GM23248 (cell line): ENCODE measurements around the gene EHBP1. TPM values are rescaled to one million over a fixed set of nuclear protein-coding genes. Genes with fewer than 3 reads are reported as not detected.

Source experiments
- DNase-seq: peaks from one replicate; pipeline ENCODE4 v3.0.0-alpha.2; 2015
- H2AFZ ChIP-seq: fragments of 200-600 bp; sonication (generic); 2 replicates; pipeline ENCODE4 v1.6.1; 2016; ENCODE audit warnings: antibody characterized with exemption
- H3F3A ChIP-seq: fragments of 200-600 bp; sonication (generic); 2 replicates; pipeline ENCODE4 v1.6.1; 2016; ENCODE audit warnings: mild to moderate bottlenecking, antibody characterized with exemption, mixed run types; ENCODE audit not compliant: insufficient read depth
- H3K27ac ChIP-seq: fragments of 200-600 bp; sonication (generic); 2 replicates; pipeline ENCODE4 v1.5.1; 2016; ENCODE audit warnings: mild to moderate bottlenecking
- H3K27me3 ChIP-seq: fragments of 200-600 bp; sonication (generic); replicated peaks from 2 replicates; pipeline ENCODE4 v1.6.1; 2016; ENCODE audit warnings: mild to moderate bottlenecking; ENCODE audit not compliant: insufficient read depth
- H3K36me3 ChIP-seq: fragments of 200-600 bp; sonication (generic); 2 replicates; pipeline ENCODE4 v1.6.1; 2016; ENCODE audit warnings: low read depth, mild to moderate bottlenecking
- H3K4me1 ChIP-seq: fragments of 200-600 bp; sonication (generic); 2 replicates; pipeline ENCODE4 v1.6.1; 2016; ENCODE audit warnings: mild to moderate bottlenecking; ENCODE audit not compliant: insufficient read depth
- H3K4me2 ChIP-seq: fragments of 200-600 bp; sonication (generic); one replicate; pipeline ENCODE4 v1.6.1; 2016; ENCODE audit warnings: mild to moderate bottlenecking; ENCODE audit not compliant: unreplicated experiment
- H3K4me3 ChIP-seq: fragments of 200-600 bp; sonication (generic); 2 replicates; pipeline ENCODE4 v1.5.1; 2016; ENCODE audit warnings: mild to moderate bottlenecking
- H3K79me2 ChIP-seq: fragments of 200-600 bp; sonication (generic); 2 replicates; pipeline ENCODE4 v1.6.1; 2016; ENCODE audit warnings: mild to moderate bottlenecking; ENCODE audit not compliant: insufficient read depth
- H3K9ac ChIP-seq: fragments of 200-600 bp; sonication (generic); 2 replicates; pipeline ENCODE4 v1.6.1; 2016; ENCODE audit warnings: mild to moderate bottlenecking
- H3K9me2 ChIP-seq: fragments of 200-600 bp; sonication (generic); 2 replicates; pipeline ENCODE4 v1.6.1; 2016; ENCODE audit warnings: mixed run types, mild to moderate bottlenecking, moderate library complexity; ENCODE audit not compliant: insufficient read depth
- H3K9me3 ChIP-seq: fragments of 200-600 bp; sonication (generic); one replicate; pipeline ENCODE4 v1.6.1; 2017; ENCODE audit warnings: low read depth
- H4K20me1 ChIP-seq: fragments of 200-600 bp; sonication (generic); 2 replicates; pipeline ENCODE4 v1.6.0; 2016; ENCODE audit not compliant: insufficient read depth
- EZH2 ChIP-seq: fragments of 200-600 bp; sonication (generic); IDR thresholded peaks from 2 replicates; pipeline ENCODE4 v1.6.1; 2018; ENCODE audit warnings: antibody characterized with exemption, mild to moderate bottlenecking; ENCODE audit not compliant: insufficient read depth, poor library complexity, severe bottlenecking
- EZH2phosphoT487 ChIP-seq: fragments of 200-600 bp; sonication (generic); IDR thresholded peaks from 2 replicates; pipeline ENCODE4 v1.6.1; 2018; ENCODE audit warnings: antibody characterized with exemption, moderate library complexity, mild to moderate bottlenecking, low read depth; ENCODE audit not compliant: insufficient read depth
- WGBS, 2 experiments: methylation state at CpG; one replicate each; pipeline ENCODE4 v1.1.6; 2015 to 2017; ENCODE audit warnings: low lambda C conversion rate in 2 of 2, low coverage in 1 of 2; ENCODE audit errors: missing lambda C conversion rate in 2 of 2; 5-methylcytosine and 5-hydroxymethylcytosine counted together
- in situ Hi-C: fragments of 300-500 bp; cut with MboI; formaldehyde crosslinking; loops from 2 replicates; pipeline ENCODE4 v1.15.0; 2020
- polyA plus RNA-seq: library from polyadenylated mRNA; unstranded; fragments of >200 nt; fragmentation: Nextera tagmentation; extraction: Ambion mirVana; gene quantifications from 2 replicates; pipeline ENCODE4 v1.2.1, GENCODE V29; 2016
- total RNA-seq: library from RNA; depleted of rRNA; stranded (reverse); fragments of >200 nt; shearing (Covaris generic); gene quantifications from 2 replicates; pipeline ENCODE4 v1.2.3, GENCODE V29; 2014

EHBP1 gene
- total and polyA plus RNA-seq, 2 experiments from 2014 or later = 41.3 to 56.8 TPM

- Histone ChIP-seq H3K4me1 (no peaks in the 10 kb centered on the region), H3F3A (no peaks in the 10 kb centered on the region), H4K20me1 (no peaks in the 10 kb centered on the region), H3K36me3 (no peaks in the 10 kb centered on the region), H3K27me3 (no peaks in the 10 kb centered on the region), H2AFZ (no peak overlapping the region), H3K9ac (no peak overlapping the region), H3K4me3 (no peak overlapping the region), H3K9me3 (no peaks in the 10 kb centered on the region), H3K79me2 (no peaks in the 10 kb centered on the region), H3K4me2 (no peak overlapping the region), H3K9me2 (no peaks in the 10 kb centered on the region), H3K27ac (no peak overlapping the region)
- in situ Hi-C loops = no loop called here
- DNase-seq = peak; percentile 10
- 57 to 61% methylated on average over 4 of the region's 4 CpGs for WGBS, 2 experiments
- TF ChIP-seq EZH2phosphoT487 = no peak
- no peak for TF ChIP-seq EZH2
Observed at GRCh38 chr2:63078852-63079606, 373.5 kb downstream of the EHBP1 start.

DNA sequence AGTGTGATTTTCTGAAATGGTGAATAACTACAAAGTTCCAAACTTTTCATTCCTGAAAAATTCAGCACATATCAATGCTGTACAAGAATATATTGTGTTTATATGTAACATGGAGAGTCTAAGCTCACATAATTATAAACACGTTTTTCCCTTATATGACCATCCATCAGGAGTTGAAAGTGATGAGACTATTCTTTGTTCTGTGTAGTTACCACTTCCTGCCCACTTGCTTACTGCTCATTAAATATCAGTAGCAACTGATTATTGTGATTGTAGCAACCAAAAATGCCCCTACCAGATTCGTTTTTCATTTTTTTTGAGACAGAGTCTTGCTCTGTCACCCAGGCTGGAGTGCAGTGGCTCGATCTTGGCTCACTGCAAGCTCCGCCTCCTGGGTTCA lies 375.9 kb downstream of the EHBP1 start:
- in situ Hi-C loops = no loop called here
- no peaks in the 10 kb centered on the region for H3F3A ChIP-seq
- H2AFZ ChIP-seq = no peak overlapping the region
- H3K79me2 ChIP-seq = no peaks in the 10 kb centered on the region
- no peak overlapping the region for H3K4me3 ChIP-seq
- no peak overlapping the region for H3K9ac ChIP-seq
- peaks cover 11% of the 10 kb centered on the region; the same call in 1 of the 2 replicates for H3K27me3 ChIP-seq
- H3K36me3 ChIP-seq = no peaks in the 10 kb centered on the region
- no peaks in the 10 kb centered on the region for H4K20me1 ChIP-seq
- 48 to 50% methylated on average over 4 of the region's 4 CpGs for WGBS, 2 experiments
- H3K4me2 ChIP-seq = no peak overlapping the region
- no peak for DNase-seq
- no peaks in the 10 kb centered on the region for H3K9me2 ChIP-seq
- TF ChIP-seq EZH2phosphoT487 = no peak
- no peak for TF ChIP-seq EZH2
- H3K27ac ChIP-seq = no peak overlapping the region
- H3K9me3 ChIP-seq = no peaks in the 10 kb centered on the region
- no peaks in the 10 kb centered on the region for H3K4me1 ChIP-seq

DNA sequence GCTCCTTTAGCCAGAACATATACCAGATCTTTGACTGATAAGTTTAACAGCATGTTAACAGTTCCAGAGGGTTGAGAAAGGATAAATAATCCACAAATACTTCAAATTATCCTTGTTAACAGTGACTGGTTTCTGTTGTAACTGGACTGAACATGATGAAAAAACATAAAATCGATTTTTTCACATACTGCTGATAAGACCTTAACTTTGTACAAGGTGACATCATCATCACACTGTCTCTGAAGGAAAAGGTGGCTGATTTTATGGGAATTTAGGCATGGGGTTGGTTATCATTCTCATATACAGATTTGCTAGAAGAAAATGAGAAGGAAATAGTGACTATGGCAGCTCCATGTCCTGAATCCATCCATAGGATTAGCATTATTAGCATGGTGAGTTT lies 381.2 kb downstream of the EHBP1 start:
- no peak overlapping the region for H3K4me2 ChIP-seq
- H2AFZ ChIP-seq = no peak overlapping the region
- H3K27ac ChIP-seq = no peak overlapping the region
- H3K79me2 ChIP-seq = no peaks in the 10 kb centered on the region
- peaks cover 15% of the 10 kb centered on the region; the same call in 1 of the 2 replicates for H3K27me3 ChIP-seq
- no peak overlapping the region for H3K9ac ChIP-seq
- WGBS, 2 experiments = 3 to 4% methylated on average over 1 of the region's 1 CpG
- H3K9me3 ChIP-seq = no peaks in the 10 kb centered on the region
- no peak for DNase-seq
- no peak for TF ChIP-seq EZH2phosphoT487
- TF ChIP-seq EZH2 = no peak
- H3K4me3 ChIP-seq = no peak overlapping the region
- no peaks in the 10 kb centered on the region for H3F3A ChIP-seq
- in situ Hi-C loops = no loop called here
- H3K4me1 ChIP-seq = no peaks in the 10 kb centered on the region
- no peaks in the 10 kb centered on the region for H4K20me1 ChIP-seq
- H3K36me3 ChIP-seq = no peaks in the 10 kb centered on the region
- no peaks in the 10 kb centered on the region for H3K9me2 ChIP-seq

DNA sequence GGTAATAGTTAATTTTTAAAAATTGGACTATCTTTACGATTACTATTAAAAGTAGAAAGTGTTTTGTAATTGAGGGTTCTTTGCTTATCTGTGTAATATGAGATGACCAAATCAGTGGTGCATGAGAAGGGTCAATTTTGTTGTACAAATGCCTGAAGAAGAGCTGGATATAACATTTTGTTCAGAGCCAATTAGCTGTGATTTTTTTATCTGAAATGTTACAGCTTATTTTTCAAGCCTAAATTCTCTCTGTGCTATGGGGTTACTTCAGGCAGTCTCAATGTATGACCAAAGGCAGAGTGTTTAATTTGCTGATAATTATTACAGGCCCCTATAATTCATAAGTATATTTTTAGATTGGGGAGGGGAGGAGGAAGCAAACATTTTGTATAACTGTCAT lies 386.9 kb downstream of the EHBP1 start:
- no peak overlapping the region for H2AFZ ChIP-seq
- H3K27ac ChIP-seq = no peak overlapping the region
- TF ChIP-seq EZH2 (no peak), EZH2phosphoT487 (no peak)
- no peaks in the 10 kb centered on the region for H3K9me2 ChIP-seq
- no peaks in the 10 kb centered on the region for H3K4me1 ChIP-seq
- no peak for DNase-seq
- no peak overlapping the region for H3K9ac ChIP-seq
- H3K79me2 ChIP-seq = no peaks in the 10 kb centered on the region
- no peak overlapping the region for H3K4me2 ChIP-seq
- no peak overlapping the region for H3K4me3 ChIP-seq
- no peaks in the 10 kb centered on the region for H4K20me1 ChIP-seq
- in situ Hi-C loops = no loop called here
- no peaks in the 10 kb centered on the region for H3K36me3 ChIP-seq
- H3K9me3 ChIP-seq = no peaks in the 10 kb centered on the region
- H3K27me3 ChIP-seq = 0 out of 2 replicates have a peak, but pooled peaks cover 6% of the 10 kb centered on the region
- 67 to 71% methylated on average over 1 of the region's 1 CpG for WGBS, 2 experiments
- H3F3A ChIP-seq = no peaks in the 10 kb centered on the region

DNA sequence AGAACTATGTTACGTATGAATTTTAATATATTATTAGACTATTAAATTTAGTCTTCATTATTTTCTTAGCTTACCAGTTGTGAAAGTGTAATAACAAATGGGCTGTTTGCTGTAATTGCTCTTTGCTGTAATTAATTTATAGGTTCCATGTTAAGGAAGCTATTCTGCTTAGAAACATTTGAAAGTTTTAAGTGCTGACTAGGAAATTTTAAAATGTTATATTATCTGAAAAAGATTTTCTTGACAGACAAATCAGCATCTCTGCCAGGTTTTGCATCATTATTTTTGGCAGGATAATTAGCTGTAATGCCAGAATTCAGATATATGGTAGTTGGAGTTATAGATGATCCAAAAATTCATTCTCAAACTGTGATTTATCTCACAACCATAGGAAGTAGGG lies 387.3 kb downstream of the EHBP1 start:
- Histone ChIP-seq H3K9me3 (no peaks in the 10 kb centered on the region), H3K9me2 (no peaks in the 10 kb centered on the region), H3K79me2 (no peaks in the 10 kb centered on the region), H3K36me3 (no peaks in the 10 kb centered on the region), H2AFZ (no peak overlapping the region), H3K27me3 (0 out of 2 replicates have a peak, but pooled peaks cover 6% of the 10 kb centered on the region), H3K4me1 (no peaks in the 10 kb centered on the region), H3F3A (no peaks in the 10 kb centered on the region), H3K4me3 (no peak overlapping the region), H3K4me2 (no peak overlapping the region), H4K20me1 (no peaks in the 10 kb centered on the region), H3K27ac (no peak overlapping the region), H3K9ac (no peak overlapping the region)
- no peak for DNase-seq
- in situ Hi-C loops = no loop called here
- TF ChIP-seq EZH2phosphoT487 = no peak
- no peak for TF ChIP-seq EZH2
- WGBS, 2 experiments = 23 to 26% methylated on average over 1 of the region's 1 CpG
